WTC11 (cell line): ENCODE results near the gene KLF11. TPM values are rescaled to one million over a fixed set of nuclear protein-coding genes. Genes with fewer than 3 reads are reported as not detected.

Experiments
- ATAC-seq: fragments of 200-7000 bp; cut with Tn5 transposase; 2 replicates; pipeline ENCODE4 v1.10.0; 2021; ENCODE audit warnings: mild to moderate bottlenecking, moderate library complexity
- CTCF ChIA-PET: fragments of 300-600 bp; sonication (Branson Sonifier 250); formaldehyde crosslinking; loops from one replicate; lab custom pipeline; 2021; ENCODE audit warnings: antibody characterized with exemption; lab: Charles Lee
- POLR2A ChIA-PET: fragments of 350-600 bp; sonication (Branson Sonifier 250); formaldehyde crosslinking; loops from one replicate; lab custom pipeline; 2021; ENCODE audit warnings: antibody characterized with exemption; lab: Charles Lee
- DNase-seq: peaks from one replicate; pipeline ENCODE4 v3.0.0; 2021; ENCODE audit warnings: low spot score
- H3K27ac Mint-ChIP-seq: 2 replicates; pipeline ENCODE4 v1.8.0; 2021; ENCODE audit warnings: mixed read lengths
- H3K27me3 Mint-ChIP-seq: 2 replicates; pipeline ENCODE4 v1.8.0; 2021; ENCODE audit warnings: low read depth, mild to moderate bottlenecking, moderate library complexity, mixed read lengths
- H3K36me3 Mint-ChIP-seq: 2 replicates; pipeline ENCODE4 v1.8.0; 2021; ENCODE audit warnings: mixed read lengths
- H3K4me1 Mint-ChIP-seq: 2 replicates; pipeline ENCODE4 v1.8.0; 2022; ENCODE audit warnings: mixed read lengths
- H3K4me3 Mint-ChIP-seq: 2 replicates; pipeline ENCODE4 v1.8.0; 2021; ENCODE audit warnings: mild to moderate bottlenecking, moderate library complexity, mixed read lengths
- H3K9me3 Mint-ChIP-seq: 2 replicates; pipeline ENCODE4 v1.8.0; 2021; ENCODE audit warnings: mixed read lengths
- FOXJ3 ChIP-seq: sonication (generic); formaldehyde crosslinking; IDR thresholded peaks from 2 replicates; pipeline ENCODE4 v1.9.0; 2021; ENCODE audit warnings: missing genetic modification reagents, mild to moderate bottlenecking, borderline replicate concordance
- JAZF1 ChIP-seq: fragments of 250-450 bp; sonication (Bioruptor Pico); IDR thresholded peaks from 2 replicates; pipeline ENCODE4 v1.9.0; 2021; ENCODE audit warnings: moderate library complexity, mild to moderate bottlenecking, inconsistent platforms
- JUN ChIP-seq: sonication (generic); formaldehyde crosslinking; IDR thresholded peaks from 2 replicates; pipeline ENCODE4 v1.8.0; 2023; ENCODE audit warnings: mild to moderate bottlenecking, missing genetic modification reagents
- MXD4 ChIP-seq: fragments of 250-450 bp; sonication (Bioruptor Pico); IDR thresholded peaks from 2 replicates; pipeline ENCODE4 v1.8.0; 2021; ENCODE audit warnings: mild to moderate bottlenecking, moderate library complexity, borderline replicate concordance
- OVOL2 ChIP-seq: fragments of 250-450 bp; sonication (Bioruptor Pico); IDR thresholded peaks from 2 replicates; pipeline ENCODE4 v1.9.0; 2021; ENCODE audit warnings: mild to moderate bottlenecking, borderline replicate concordance
- PRRX2 ChIP-seq: fragments of 250-450 bp; sonication (Bioruptor Pico); IDR thresholded peaks from 2 replicates; pipeline ENCODE4 v1.8.0; 2021; ENCODE audit warnings: mild to moderate bottlenecking
- RORB ChIP-seq: fragments of 250-450 bp; sonication (Bioruptor Pico); IDR thresholded peaks from 2 replicates; pipeline ENCODE4 v1.9.0; 2021; ENCODE audit warnings: mild to moderate bottlenecking
- SOX15 ChIP-seq: fragments of 250-450 bp; sonication (Bioruptor Pico); IDR thresholded peaks from 2 replicates; pipeline ENCODE4 v1.9.0; 2021; ENCODE audit warnings: mild to moderate bottlenecking
- ZNF219 ChIP-seq: sonication (generic); formaldehyde crosslinking; IDR thresholded peaks from 2 replicates; pipeline ENCODE4 v1.8.0; 2023; ENCODE audit warnings: missing genetic modification reagents, mild to moderate bottlenecking, borderline replicate concordance
- total RNA-seq: library from RNA; stranded (reverse); gene quantifications from 3 replicates; pipeline ENCODE4 v1.2.3, GENCODE V29; 2021
- TF ChIP-seq, protein P1 (sequence below): fragments of 250-450 bp; sonication (Bioruptor Pico); IDR thresholded peaks from 2 replicates; pipeline ENCODE4 v1.8.0; 2021; ENCODE audit warnings: mild to moderate bottlenecking
- TF ChIP-seq, protein P2 (sequence below): sonication (generic); formaldehyde crosslinking; conservative IDR thresholded peaks from 2 replicates; pipeline ENCODE4 v1.8.1; 2022; ENCODE audit warnings: mild to moderate bottlenecking, missing genetic modification reagents
- TF ChIP-seq, protein P3 (sequence below): fragments of 250-450 bp; sonication (Bioruptor Pico); IDR thresholded peaks from 2 replicates; pipeline ENCODE4 v1.9.0; 2021; ENCODE audit warnings: mild to moderate bottlenecking, borderline replicate concordance
- TF ChIP-seq, protein P4 (sequence below): fragments of 250-450 bp; sonication (Bioruptor Pico); IDR thresholded peaks from 2 replicates; pipeline ENCODE4 v1.9.0; 2021; ENCODE audit warnings: moderate library complexity, mild to moderate bottlenecking, inconsistent platforms, borderline replicate concordance
- TF ChIP-seq, protein P5 (sequence below): sonication (generic); formaldehyde crosslinking; IDR thresholded peaks from 2 replicates; pipeline ENCODE4 v1.8.1; 2023; ENCODE audit warnings: mild to moderate bottlenecking, missing genetic modification reagents, moderate library complexity
- TF ChIP-seq, protein P6 (sequence below): fragments of 250-450 bp; sonication (Bioruptor Pico); IDR thresholded peaks from 2 replicates; pipeline ENCODE4 v2.1.2; 2022; ENCODE audit warnings: mild to moderate bottlenecking, moderate library complexity
- TF ChIP-seq, protein P7 (sequence below): sonication (generic); formaldehyde crosslinking; IDR thresholded peaks from 2 replicates; pipeline ENCODE4 v1.8.0; 2022; ENCODE audit warnings: mild to moderate bottlenecking, missing genetic modification reagents

The KLF11 gene
- total RNA-seq, 1 experiment from 2014 or later = 8.8 TPM

DNA sequence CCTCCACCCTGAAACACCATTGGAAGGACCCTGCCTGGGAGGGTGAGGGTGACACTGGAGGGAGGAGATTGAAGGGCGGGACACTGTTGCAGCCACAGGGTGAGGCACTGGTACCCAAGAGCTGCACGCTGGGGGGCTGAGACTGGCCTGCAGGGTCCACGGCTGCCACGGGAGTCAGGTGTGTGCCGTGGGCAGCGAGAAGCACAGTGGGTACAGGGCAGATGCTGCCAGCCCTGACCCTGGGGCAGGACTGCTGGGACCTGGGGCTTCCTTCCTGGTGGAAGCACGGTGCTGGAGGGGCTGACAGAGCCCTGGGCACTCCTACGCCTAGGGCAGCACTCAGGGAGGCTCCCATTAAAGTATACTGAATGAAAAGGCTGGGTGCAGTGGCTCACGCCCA lies 20.2 kb downstream of the KLF11 start (continued):
- TF ChIP-seq, protein P1, sequence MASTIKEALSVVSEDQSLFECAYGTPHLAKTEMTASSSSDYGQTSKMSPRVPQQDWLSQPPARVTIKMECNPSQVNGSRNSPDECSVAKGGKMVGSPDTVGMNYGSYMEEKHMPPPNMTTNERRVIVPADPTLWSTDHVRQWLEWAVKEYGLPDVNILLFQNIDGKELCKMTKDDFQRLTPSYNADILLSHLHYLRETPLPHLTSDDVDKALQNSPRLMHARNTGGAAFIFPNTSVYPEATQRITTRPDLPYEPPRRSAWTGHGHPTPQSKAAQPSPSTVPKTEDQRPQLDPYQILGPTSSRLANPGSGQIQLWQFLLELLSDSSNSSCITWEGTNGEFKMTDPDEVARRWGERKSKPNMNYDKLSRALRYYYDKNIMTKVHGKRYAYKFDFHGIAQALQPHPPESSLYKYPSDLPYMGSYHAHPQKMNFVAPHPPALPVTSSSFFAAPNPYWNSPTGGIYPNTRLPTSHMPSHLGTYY (CRISPR knock-in tag) = no peak
- TF ChIP-seq FOXJ3 (CRISPR knock-in tag) (no peak), RORB (no peak), OVOL2 (CRISPR knock-in tag) (no peak), PRRX2 (CRISPR knock-in tag) (no peak)
- TF ChIP-seq, protein P2, sequence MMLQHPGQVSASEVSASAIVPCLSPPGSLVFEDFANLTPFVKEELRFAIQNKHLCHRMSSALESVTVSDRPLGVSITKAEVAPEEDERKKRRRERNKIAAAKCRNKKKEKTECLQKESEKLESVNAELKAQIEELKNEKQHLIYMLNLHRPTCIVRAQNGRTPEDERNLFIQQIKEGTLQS (CRISPR knock-in tag) = no peak

DNA sequence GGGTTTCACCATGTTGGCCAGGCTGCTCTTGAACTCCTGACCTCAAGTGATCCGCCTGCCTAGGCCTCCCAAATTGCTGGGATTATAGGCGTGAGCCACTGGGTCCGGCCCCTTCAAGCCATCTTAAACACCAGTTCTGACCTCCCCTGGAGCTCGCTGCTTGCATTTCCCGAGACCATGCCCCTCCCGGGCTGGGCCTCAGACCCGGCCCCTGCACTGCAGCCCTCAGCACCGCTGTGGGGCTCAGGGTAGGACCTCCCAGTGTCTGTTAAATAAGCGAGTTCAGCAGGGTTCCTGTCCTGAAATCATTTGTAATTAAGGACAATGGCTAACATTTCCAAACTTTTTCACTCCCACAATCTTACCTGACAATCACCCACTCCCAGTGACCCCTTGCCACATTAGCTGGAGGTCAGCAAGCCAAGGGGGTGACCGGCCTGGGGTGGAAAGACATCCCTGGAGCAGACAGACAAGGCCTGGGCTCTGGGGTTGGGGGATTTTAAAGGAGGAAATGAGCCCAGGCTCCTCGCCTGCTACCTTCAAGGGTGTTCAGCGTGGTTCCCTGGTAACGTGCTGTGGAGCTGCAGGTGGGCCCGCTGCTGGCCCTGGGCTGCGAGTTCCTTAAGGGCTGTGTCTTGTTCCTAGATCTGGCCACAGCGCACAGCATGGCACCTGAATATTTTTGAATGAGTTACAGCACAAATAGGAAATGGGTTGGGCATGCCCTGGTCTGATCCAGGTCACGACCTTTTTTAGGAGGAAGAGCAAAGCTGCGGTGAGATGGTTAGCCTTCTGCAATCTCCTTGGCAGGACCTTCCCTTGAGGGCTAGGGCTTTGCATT lies 21.8 kb downstream of the KLF11 start:
- H3K27me3 Mint-ChIP-seq = no peaks in the 10 kb centered on the region
- no peak overlapping the region for H3K4me3 Mint-ChIP-seq
- peaks cover 8% of the 10 kb centered on the region for H3K9me3 Mint-ChIP-seq
- peak; percentile 80 for ATAC-seq
- POLR2A ChIA-PET = no interaction called here
- DNase-seq = peak; percentile 28
- TF ChIP-seq SOX15 (CRISPR knock-in tag) = no peak
- TF ChIP-seq RORB = no peak
- TF ChIP-seq, protein P2 (CRISPR knock-in tag) = no peak
- TF ChIP-seq, protein P3, sequence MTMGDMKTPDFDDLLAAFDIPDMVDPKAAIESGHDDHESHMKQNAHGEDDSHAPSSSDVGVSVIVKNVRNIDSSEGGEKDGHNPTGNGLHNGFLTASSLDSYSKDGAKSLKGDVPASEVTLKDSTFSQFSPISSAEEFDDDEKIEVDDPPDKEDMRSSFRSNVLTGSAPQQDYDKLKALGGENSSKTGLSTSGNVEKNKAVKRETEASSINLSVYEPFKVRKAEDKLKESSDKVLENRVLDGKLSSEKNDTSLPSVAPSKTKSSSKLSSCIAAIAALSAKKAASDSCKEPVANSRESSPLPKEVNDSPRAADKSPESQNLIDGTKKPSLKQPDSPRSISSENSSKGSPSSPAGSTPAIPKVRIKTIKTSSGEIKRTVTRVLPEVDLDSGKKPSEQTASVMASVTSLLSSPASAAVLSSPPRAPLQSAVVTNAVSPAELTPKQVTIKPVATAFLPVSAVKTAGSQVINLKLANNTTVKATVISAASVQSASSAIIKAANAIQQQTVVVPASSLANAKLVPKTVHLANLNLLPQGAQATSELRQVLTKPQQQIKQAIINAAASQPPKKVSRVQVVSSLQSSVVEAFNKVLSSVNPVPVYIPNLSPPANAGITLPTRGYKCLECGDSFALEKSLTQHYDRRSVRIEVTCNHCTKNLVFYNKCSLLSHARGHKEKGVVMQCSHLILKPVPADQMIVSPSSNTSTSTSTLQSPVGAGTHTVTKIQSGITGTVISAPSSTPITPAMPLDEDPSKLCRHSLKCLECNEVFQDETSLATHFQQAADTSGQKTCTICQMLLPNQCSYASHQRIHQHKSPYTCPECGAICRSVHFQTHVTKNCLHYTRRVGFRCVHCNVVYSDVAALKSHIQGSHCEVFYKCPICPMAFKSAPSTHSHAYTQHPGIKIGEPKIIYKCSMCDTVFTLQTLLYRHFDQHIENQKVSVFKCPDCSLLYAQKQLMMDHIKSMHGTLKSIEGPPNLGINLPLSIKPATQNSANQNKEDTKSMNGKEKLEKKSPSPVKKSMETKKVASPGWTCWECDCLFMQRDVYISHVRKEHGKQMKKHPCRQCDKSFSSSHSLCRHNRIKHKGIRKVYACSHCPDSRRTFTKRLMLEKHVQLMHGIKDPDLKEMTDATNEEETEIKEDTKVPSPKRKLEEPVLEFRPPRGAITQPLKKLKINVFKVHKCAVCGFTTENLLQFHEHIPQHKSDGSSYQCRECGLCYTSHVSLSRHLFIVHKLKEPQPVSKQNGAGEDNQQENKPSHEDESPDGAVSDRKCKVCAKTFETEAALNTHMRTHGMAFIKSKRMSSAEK (CRISPR knock-in tag) = no peak
- H3K27ac Mint-ChIP-seq = peak overlapping the region; percentile 85; the same call in 1 of the 2 replicates
- H3K36me3 Mint-ChIP-seq = no peaks in the 10 kb centered on the region
- CTCF ChIA-PET = interaction anchor here (0.8 to 3.3 kb wide), 6 partner anchors 8 to 370 kb away, joined by 3 to 13 read pairs (median 4); no protein-coding TSS in a partner anchor
- peaks cover 10% of the 10 kb centered on the region for H3K4me1 Mint-ChIP-seq

DNA sequence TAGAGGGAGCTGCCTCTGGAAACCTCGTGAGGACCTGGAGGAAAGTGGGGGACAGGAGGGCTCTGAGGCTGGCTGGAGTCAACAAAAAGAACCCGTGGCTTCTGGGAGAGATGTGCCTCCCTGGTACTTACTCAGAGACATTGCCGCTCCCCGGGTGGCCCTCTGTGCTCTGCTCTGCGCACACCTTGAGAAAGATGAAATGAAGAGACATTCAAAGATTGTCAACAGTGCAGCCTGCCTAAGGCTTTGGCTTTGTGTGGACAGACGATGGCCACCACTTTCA lies 22.4 kb downstream of the KLF11 start:
- DNase-seq (no peak), ATAC-seq (no peak)
- Mint-ChIP-seq H3K4me1 (peaks cover 10% of the 10 kb centered on the region), H3K4me3 (no peak overlapping the region), H3K36me3 (no peaks in the 10 kb centered on the region), H3K9me3 (peaks cover 8% of the 10 kb centered on the region), H3K27ac (no peak overlapping the region), H3K27me3 (no peaks in the 10 kb centered on the region)
- ChIA-PET POLR2A (no interaction called here), CTCF (interaction anchor here (0.8 to 3.3 kb wide), 4 partner anchors 7 to 369 kb away, joined by 3 to 13 read pairs (median 8); no protein-coding TSS in a partner anchor)
- no peak for TF ChIP-seq JAZF1 (CRISPR knock-in tag)
- TF ChIP-seq, protein P4, sequence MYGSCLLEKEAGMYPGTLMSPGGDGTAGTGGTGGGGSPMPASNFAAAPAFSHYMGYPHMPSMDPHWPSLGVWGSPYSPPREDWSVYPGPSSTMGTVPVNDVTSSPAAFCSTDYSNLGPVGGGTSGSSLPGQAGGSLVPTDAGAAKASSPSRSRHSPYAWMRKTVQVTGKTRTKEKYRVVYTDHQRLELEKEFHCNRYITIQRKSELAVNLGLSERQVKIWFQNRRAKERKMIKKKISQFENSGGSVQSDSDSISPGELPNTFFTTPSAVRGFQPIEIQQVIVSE (CRISPR knock-in tag) = no peak
- TF ChIP-seq, protein P1 (CRISPR knock-in tag) = no peak
- TF ChIP-seq, protein P5, sequence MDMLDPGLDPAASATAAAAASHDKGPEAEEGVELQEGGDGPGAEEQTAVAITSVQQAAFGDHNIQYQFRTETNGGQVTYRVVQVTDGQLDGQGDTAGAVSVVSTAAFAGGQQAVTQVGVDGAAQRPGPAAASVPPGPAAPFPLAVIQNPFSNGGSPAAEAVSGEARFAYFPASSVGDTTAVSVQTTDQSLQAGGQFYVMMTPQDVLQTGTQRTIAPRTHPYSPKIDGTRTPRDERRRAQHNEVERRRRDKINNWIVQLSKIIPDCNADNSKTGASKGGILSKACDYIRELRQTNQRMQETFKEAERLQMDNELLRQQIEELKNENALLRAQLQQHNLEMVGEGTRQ (CRISPR knock-in tag) = no peak
- TF ChIP-seq, protein P6, sequence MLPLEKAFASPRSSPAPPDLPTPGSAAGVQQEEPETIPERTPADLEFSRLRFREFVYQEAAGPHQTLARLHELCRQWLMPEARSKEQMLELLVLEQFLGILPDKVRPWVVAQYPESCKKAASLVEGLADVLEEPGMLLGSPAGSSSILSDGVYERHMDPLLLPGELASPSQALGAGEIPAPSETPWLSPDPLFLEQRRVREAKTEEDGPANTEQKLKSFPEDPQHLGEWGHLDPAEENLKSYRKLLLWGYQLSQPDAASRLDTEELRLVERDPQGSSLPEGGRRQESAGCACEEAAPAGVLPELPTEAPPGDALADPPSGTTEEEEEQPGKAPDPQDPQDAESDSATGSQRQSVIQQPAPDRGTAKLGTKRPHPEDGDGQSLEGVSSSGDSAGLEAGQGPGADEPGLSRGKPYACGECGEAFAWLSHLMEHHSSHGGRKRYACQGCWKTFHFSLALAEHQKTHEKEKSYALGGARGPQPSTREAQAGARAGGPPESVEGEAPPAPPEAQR (CRISPR knock-in tag) = no peak
- TF ChIP-seq ZNF219 (CRISPR knock-in tag) = no peak
- TF ChIP-seq MXD4 (CRISPR knock-in tag) = no peak
- TF ChIP-seq, protein P7, sequence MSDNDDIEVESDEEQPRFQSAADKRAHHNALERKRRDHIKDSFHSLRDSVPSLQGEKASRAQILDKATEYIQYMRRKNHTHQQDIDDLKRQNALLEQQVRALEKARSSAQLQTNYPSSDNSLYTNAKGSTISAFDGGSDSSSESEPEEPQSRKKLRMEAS (CRISPR knock-in tag) = no peak
- no peak for TF ChIP-seq JUN
